Ramos (cell line): ENCODE measurements around the gene FAM118A.
"Not testable (repeated sequence)": the region's sequence is repeated elsewhere in the genome, so short reads cannot be mapped to it uniquely, and the experiment has no call there.

Source experiments
- in situ Hi-C: fragments of 300-500 bp; cut with MboI; formaldehyde crosslinking; loops from one replicate; pipeline ENCODE4 v1.14.3; 2022; ENCODE audit warnings: low sequenced_read_pairs; ENCODE audit not compliant: unreplicated experiment

FAM118A gene

GRCh38 chr22:45280587-45280980 lies 29.1 kb upstream of the FAM118A start:
- in situ Hi-C loops, result no loop called here

DNA sequence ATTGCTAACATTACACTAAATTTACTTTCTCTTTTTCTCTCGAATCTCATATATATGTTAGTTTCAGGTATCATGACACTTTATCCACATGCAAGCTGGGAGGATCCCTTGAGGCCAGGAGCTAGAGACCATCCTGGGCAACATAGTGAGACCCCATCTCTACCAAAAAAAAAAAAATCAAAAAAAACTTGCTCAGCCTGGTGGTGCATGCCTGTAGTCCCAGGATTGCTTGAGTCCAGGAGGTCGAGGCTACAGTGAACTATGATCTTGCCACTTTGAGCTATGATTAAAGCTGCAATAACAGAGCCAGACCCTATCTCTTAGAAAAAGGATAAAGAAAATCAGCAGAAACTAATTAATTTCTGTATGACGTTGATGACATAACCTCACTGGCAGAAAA lies 28.7 kb upstream of the FAM118A start:
- in situ Hi-C loops, result no loop called here

DNA sequence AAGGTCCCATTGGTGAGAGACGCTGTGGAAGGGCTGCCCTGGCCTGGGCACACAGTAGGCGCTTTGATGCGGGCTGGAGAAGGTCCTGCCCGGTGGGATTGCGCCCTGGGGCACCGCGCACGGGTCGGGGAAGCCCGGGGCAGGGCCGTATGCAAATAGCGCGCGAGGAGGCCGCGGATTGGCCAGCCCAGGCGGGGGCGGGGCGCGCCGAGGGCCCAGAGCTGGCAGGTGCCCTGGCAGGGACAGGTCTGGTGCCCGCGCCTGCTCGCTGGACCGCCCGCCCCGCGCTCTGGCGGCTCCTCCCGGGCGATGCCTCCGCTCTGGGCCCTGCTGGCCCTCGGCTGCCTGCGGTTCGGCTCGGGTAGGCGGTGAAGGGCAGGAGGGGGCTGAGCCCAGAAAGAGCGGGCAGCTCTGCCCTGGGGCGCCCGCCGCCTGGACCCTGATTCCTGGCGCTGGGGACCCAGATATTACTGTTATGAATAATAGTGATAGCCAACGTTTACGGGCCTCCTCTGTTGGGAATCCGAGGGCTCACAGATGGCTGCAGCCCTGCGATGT lies 24.9 kb upstream of the FAM118A start, which contains the start of gene UPK3A:
UPK3A (plus strand) TSS at position 245 of the 558 bp plus-strand sequence; CDS start at position 310, 65 bp downstream.
- in situ Hi-C loops, result no loop called here

GRCh38 chr22:45285263-45286058 lies 24.3 kb upstream of the FAM118A start:
- in situ Hi-C loops, result no loop called here

- in situ Hi-C loops, result no loop called here
Observed at GRCh38 chr22:45286854-45287551, 22.7 kb upstream of the FAM118A start.

DNA sequence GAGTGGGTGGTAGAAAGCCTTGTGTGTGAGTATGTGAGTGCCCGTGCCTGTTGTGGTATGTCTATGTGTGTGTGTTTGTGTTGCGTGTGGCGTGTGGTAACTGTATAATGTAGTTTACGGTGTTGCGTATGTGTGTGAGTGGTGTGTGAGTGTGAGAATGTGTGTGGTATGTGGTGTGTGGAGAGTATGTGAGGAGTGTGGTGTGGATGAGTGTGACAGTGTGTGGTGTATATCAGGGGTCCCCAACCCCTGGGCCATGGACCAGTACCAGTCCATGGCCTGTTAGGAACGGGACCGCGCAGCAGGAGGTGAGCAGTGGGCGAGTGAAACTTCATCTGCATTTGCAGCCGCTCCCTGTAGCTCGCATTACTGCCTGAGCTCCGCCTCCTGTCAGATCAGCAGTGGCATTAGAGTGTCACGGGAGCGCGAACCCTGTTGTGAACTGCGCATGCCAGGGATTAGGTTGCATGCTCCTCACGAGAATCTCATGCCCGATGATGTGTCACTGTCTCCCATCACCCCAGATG lies 19.3 kb upstream of the FAM118A start:
- in situ Hi-C loops, result no loop called here

GRCh38 chr22:45291061-45291930 lies 18.4 kb upstream of the FAM118A start:
- in situ Hi-C loops, result no loop called here

- in situ Hi-C loops, result no loop called here
Observed at GRCh38 chr22:45291931-45292290, 17.8 kb upstream of the FAM118A start.

- in situ Hi-C loops, result no loop called here
Observed at GRCh38 chr22:45292731-45293442, 16.8 kb upstream of the FAM118A start.

DNA sequence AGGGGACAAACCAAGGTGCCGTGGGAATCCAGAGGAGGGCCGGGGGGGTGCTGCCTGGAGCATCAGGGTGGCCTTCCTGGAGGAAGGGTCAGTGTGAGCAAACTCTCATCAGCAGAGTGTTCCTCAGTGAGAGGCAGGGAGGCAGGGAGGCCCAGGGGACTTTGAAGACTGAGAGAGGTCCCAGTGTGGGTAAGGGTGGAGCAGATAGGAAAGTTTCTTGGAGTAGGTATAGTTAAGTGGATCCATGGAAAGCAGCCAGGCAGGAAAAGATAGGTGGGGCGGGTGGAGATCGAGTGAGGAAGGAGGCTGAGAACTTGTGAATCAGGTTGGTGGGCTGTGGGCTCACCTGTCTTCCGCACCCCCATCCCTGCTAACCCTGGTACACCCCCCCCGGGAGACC lies 15.7 kb upstream of the FAM118A start:
- in situ Hi-C loops, result no loop called here

GRCh38 chr22:45295004-45295403 lies 14.7 kb upstream of the FAM118A start:
- in situ Hi-C loops, result not testable (repeated sequence)

DNA sequence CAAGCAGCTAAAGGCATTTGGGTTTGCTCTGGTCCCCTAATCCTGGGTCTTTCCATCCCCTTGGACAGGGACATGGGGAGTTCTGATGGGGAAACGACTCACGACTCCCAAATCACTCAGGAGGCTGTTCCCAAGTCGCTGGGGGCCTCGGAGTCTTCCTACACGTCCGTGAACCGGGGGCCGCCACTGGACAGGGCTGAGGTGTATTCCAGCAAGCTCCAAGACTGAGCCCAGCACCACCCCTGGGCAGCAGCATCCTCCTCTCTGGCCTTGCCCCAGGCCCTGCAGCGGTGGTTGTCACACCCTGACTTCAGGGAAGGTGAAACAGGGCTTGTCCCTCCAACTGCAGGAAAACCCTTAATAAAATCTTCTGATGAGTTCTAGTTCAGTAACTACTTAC lies 14.2 kb upstream of the FAM118A start:
- in situ Hi-C loops, result no loop called here

- in situ Hi-C loops, result no loop called here
Observed at GRCh38 chr22:45296628-45297297, 13.0 kb upstream of the FAM118A start.

DNA sequence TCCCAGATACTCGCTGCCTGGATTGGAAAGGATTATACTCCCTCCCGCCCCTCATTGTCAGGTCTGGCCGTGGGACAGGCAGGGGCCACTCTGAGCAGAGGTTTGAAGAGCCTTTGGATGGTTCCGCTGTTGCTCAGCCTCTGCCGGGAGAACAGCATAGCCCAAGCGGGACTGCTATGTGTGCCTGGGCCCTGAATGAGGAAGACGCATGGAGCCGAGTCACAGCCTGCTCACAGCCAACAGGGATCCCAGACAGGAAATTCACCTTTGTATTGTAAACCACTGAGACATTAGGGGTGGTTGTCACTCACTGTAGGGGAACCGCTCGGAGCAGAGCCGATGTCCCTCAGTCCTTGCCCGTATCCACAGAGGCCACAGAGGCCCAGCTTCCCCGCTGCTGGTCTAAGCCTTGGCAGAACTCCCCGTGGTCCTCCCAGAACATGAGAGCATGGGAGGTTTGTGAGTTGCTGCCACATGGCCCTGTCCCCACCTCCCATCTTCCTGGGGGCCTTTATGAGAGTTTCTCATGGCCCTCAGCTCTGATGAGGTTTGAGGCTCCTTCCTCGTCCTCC lies 10.7 kb upstream of the FAM118A start:
- in situ Hi-C loops, result no loop called here

DNA sequence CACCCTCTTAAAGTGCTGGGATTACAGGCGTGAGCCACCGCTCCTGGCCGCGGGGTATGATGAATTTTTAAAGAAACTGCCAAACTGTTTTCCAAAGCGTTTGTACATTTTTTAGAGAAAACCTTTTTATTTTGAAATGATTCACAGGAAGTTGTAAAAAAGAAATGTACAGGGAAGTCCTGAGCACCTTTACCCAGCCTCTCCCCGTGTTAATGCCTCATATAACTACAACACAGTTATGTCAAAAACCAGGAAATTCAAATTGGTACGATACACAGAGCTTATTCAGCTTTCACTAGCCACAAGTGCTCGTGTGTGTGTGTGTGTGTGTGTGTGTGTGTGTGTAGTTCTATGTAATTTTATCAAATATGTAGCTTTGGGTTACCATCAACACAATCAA lies 7.0 kb upstream of the FAM118A start:
- in situ Hi-C loops, result no loop called here

GRCh38 chr22:45303181-45303580 lies 6.6 kb upstream of the FAM118A start:
- in situ Hi-C loops, result no loop called here

GRCh38 chr22:45304971-45305370 lies 4.8 kb upstream of the FAM118A start:
- in situ Hi-C loops, result no loop called here

DNA sequence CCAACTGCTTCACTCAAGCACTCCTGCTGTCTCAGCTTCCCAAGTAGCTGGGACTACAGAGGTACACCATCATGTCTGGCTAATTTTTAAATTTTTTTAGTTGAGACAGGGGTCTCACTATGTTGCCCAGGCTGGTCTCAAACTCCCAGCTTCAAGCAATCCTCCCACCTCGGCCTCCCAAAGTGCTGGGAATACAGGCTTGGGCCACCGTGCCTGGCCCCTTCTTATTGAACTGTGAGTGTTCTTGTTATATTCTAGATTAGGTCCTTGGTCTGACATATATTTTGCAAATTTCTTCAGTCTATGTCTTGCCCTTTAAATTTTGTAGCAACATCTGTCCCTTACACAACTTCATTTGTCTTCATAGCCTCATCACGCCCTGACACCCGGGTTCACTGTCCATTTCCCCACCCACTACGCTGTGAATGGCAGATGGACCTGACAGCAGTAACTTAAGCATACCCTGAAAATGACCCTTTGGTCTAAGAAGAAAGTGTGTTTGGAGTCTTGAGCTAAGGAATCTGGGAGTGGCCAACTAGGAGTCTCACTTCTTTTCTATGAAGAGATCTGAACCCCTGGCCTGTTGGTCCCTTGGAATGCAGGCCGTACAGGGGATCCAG lies 4.2 kb upstream of the FAM118A start:
- in situ Hi-C loops, result no loop called here
